Measurements from ENCODE around the gene ZNF554. TPM values are rescaled to one million over a fixed set of nuclear protein-coding genes. Genes with fewer than 3 reads are reported as not detected.

ZNF554 gene
- total and polyA plus RNA-seq, 4 donors = 1.1 to 8.8 (median 4.0) TPM

- H3K4me3 ChIP-seq = peak overlapping the region; percentile 78
- no peaks in the 10 kb centered on the region for H3K9me3 ChIP-seq (ENCODE audit: control insufficient read depth in 4 of 4, insufficient read depth in 3 of 4, low read length in 3 of 4)
- ATAC-seq (ENCODE audit: insufficient read depth, low FRiP score) (no peak), DNase-seq (peak; percentile 24 to 38 (median 32))
- peak overlapping the region in 1 of 2 donors; percentile 76 for H3K27ac ChIP-seq (ENCODE audit: low read depth in 1 of 2, low read length in 1 of 2)
- peaks cover 0 to 3% (median 0%) of the 10 kb centered on the region in 5 donors for H3K4me1 ChIP-seq (ENCODE audit: control insufficient read depth in 5 of 5, insufficient read depth in 5 of 5, low read length in 5 of 5)
- H3K9ac ChIP-seq (ENCODE audit: insufficient read depth in 1 of 2, low read length in 2 of 2) = peak overlapping the region; percentile 63 to 67
- TF ChIP-seq CTCF (IDR thresholded peaks at IDR 0.05; ENCODE audit: control extremely low read depth, extremely low read depth) = no peak
- peaks cover 0 to 7% (median 3%) of the 10 kb centered on the region in 4 donors for H3K36me3 ChIP-seq (ENCODE audit: control insufficient read depth in 4 of 4, insufficient read depth in 4 of 4, low read length in 4 of 4)
- H3K27me3 ChIP-seq (ENCODE audit: control insufficient read depth in 3 of 3, insufficient read depth in 3 of 3, low read length in 2 of 3) = no peaks in the 10 kb centered on the region
- WGBS, 2 donors = 3 to 5% methylated on average over 25 to 36 of the region's 36 CpGs
Observed at GRCh38 chr19:2820112-2820702, 539 bp downstream of the ZNF554 start.

- no peak overlapping the region for H3K27ac ChIP-seq (ENCODE audit: low read depth in 1 of 2, low read length in 1 of 2)
- no peak for TF ChIP-seq CTCF (IDR thresholded peaks at IDR 0.05; ENCODE audit: control extremely low read depth, extremely low read depth)
- ATAC-seq (ENCODE audit: insufficient read depth, low FRiP score) (no peak), DNase-seq (no peak)
- H3K27me3 ChIP-seq (ENCODE audit: control insufficient read depth in 3 of 3, insufficient read depth in 3 of 3, low read length in 2 of 3) = no peaks in the 10 kb centered on the region
- peaks cover 0 to 2% (median 0%) of the 10 kb centered on the region in 4 donors for H3K9me3 ChIP-seq (ENCODE audit: control insufficient read depth in 4 of 4, insufficient read depth in 3 of 4, low read length in 3 of 4)
- H3K9ac ChIP-seq (ENCODE audit: insufficient read depth in 1 of 2, low read length in 2 of 2) = no peak overlapping the region
- H3K4me1 ChIP-seq (ENCODE audit: control insufficient read depth in 5 of 5, insufficient read depth in 5 of 5, low read length in 5 of 5) = peaks cover 0 to 3% (median 0%) of the 10 kb centered on the region in 5 donors
- peaks cover 0 to 18% (median 13%) of the 10 kb centered on the region in 4 donors for H3K36me3 ChIP-seq (ENCODE audit: control insufficient read depth in 4 of 4, insufficient read depth in 4 of 4, low read length in 4 of 4)
- H3K4me3 ChIP-seq = no peak overlapping the region
- WGBS, 2 donors = 93 to 94% methylated on average over 5 of the region's 5 CpGs
Observed at GRCh38 chr19:2822846-2823245, 3.2 kb downstream of the ZNF554 start.

GRCh38 chr19:2823646-2824045, 4.0 kb downstream of the ZNF554 start:
- TF ChIP-seq CTCF (IDR thresholded peaks at IDR 0.05; ENCODE audit: control extremely low read depth, extremely low read depth) = no peak
- no peak for DNase-seq
- WGBS, 2 donors = 87 to 93% methylated on average over 7 to 9 of the region's 9 CpGs
- no peak for ATAC-seq (ENCODE audit: insufficient read depth, low FRiP score)
- H3K9me3 ChIP-seq (ENCODE audit: control insufficient read depth in 4 of 4, insufficient read depth in 3 of 4, low read length in 3 of 4) = peaks cover 0 to 2% (median under 1%) of the 10 kb centered on the region in 4 donors
- peaks cover 0 to 3% (median 0%) of the 10 kb centered on the region in 5 donors for H3K4me1 ChIP-seq (ENCODE audit: control insufficient read depth in 5 of 5, insufficient read depth in 5 of 5, low read length in 5 of 5)
- H3K27ac ChIP-seq (ENCODE audit: low read depth in 1 of 2, low read length in 1 of 2) = no peak overlapping the region
- no peak overlapping the region for H3K9ac ChIP-seq (ENCODE audit: insufficient read depth in 1 of 2, low read length in 2 of 2)
- no peaks in the 10 kb centered on the region for H3K27me3 ChIP-seq (ENCODE audit: control insufficient read depth in 3 of 3, insufficient read depth in 3 of 3, low read length in 2 of 3)
- H3K36me3 ChIP-seq (ENCODE audit: control insufficient read depth in 4 of 4, insufficient read depth in 4 of 4, low read length in 4 of 4) = peaks cover 0 to 22% (median 17%) of the 10 kb centered on the region in 4 donors
- H3K4me3 ChIP-seq = no peak overlapping the region

Data from lung (tissue), 12 donors.